ENCODE data around the gene ANKMY1. TPM values are rescaled to one million over a fixed set of nuclear protein-coding genes. Genes with fewer than 3 reads are reported as not detected.

Gene ANKMY1
- total and polyA plus RNA-seq, 9 donors: 5.2 to 10.8 (median 7.7) TPM

DNA sequence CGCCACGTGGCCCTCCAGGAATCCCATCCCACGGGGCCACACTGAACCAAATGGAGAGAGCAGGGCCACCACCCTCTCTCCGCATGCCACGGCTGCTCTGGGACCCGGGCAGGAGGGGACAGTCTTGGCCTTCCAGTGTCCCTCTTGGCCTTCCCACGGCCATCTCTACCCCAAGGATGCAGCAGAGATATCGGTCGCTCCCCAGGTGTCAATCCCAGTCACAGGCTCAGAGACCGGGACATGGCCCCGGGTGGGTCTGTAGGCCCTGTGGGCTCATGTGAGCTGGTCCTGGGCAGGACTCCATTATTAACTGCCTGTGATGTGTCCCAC, 44.0 kb upstream of the ANKMY1 start:
- WGBS (ENCODE audit: insufficient coverage): 90% methylated on average over 11 of the region's 11 CpGs
- H3K4me1 ChIP-seq (ENCODE audit: control insufficient read depth, insufficient read depth, low read length): peaks cover 8% of the 10 kb centered on the region
- H3K4me3 ChIP-seq (ENCODE audit: low read length): no peak overlapping the region
- H3K27me3 ChIP-seq (ENCODE audit: control insufficient read depth, insufficient read depth, low read length): no peaks in the 10 kb centered on the region
- H3K27ac ChIP-seq (ENCODE audit: low read length): no peak overlapping the region
- H3K36me3 ChIP-seq (ENCODE audit: control insufficient read depth, insufficient read depth, low read length): peaks cover 38% of the 10 kb centered on the region
- H3K9me3 ChIP-seq (replicated peaks; ENCODE audit: control insufficient read depth, low read depth, low read length): no peaks in the 10 kb centered on the region
- DNase-seq: no peak

DNA sequence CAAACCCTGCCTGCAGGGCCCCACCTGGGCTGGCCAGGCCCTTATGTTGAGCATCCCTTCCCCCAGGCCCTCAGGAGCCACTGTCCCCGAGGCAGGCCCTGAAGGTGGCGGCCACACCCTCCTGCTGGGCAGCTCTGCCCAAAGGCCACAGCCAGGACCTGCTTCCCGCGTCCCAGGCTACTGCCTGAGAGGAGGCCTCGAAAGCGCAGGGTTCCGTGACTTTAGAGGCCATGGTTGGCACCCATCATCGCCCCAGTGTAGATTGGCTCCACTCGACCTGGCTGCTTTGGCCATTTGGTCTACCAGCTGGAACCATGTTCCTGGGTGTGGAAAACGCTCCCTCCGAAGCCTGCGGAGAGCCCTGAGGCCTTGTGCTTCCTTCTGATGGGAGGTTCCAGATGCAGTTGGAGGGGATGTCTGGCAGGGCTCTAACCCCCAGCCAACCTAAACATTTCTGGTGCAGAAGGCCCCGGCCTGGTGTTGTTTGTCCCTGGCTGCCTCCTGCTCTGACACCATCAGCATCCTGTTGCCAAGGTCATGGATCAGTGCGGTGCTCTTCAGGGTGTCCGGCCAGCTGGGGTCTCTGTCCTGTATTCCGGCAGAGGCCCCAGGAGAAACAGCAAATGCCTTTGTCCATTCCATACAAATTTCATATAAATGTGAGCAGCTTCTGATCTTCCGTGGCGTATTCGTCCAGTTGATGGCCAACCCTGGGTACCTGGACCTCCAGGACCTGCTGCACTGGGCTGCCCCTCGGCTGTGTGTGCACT, 43.5 kb upstream of the ANKMY1 start:
- Histone ChIP-seq H3K4me3 (ENCODE audit: low read length) (no peak overlapping the region), H3K27me3 (ENCODE audit: control insufficient read depth, insufficient read depth, low read length) (no peaks in the 10 kb centered on the region), H3K36me3 (ENCODE audit: control insufficient read depth, insufficient read depth, low read length) (peaks cover 43% of the 10 kb centered on the region), H3K4me1 (ENCODE audit: control insufficient read depth, insufficient read depth, low read length) (peaks cover 8% of the 10 kb centered on the region), H3K27ac (ENCODE audit: low read length) (no peak overlapping the region), H3K9me3 (replicated peaks; ENCODE audit: control insufficient read depth, low read depth, low read length) (no peaks in the 10 kb centered on the region)
- 79% methylated on average over 19 of the region's 20 CpGs for WGBS (ENCODE audit: insufficient coverage)
- no peak for DNase-seq

- WGBS (ENCODE audit: insufficient coverage): 91% methylated on average over 15 of the region's 16 CpGs
- no peaks in the 10 kb centered on the region for H3K27me3 ChIP-seq (ENCODE audit: control insufficient read depth, insufficient read depth, low read length)
- H3K4me3 ChIP-seq (ENCODE audit: low read length): no peak overlapping the region
- no peaks in the 10 kb centered on the region for H3K9me3 ChIP-seq (replicated peaks; ENCODE audit: control insufficient read depth, low read depth, low read length)
- peaks cover 8% of the 10 kb centered on the region for H3K4me1 ChIP-seq (ENCODE audit: control insufficient read depth, insufficient read depth, low read length)
- no peak overlapping the region for H3K27ac ChIP-seq (ENCODE audit: low read length)
- H3K36me3 ChIP-seq (ENCODE audit: control insufficient read depth, insufficient read depth, low read length): peaks cover 49% of the 10 kb centered on the region
- no peak for DNase-seq
Observed at GRCh38 chr2:240600451-240600961, 42.7 kb upstream of the ANKMY1 start.

GRCh38 chr2:240599141-240599583, 41.4 kb upstream of the ANKMY1 start:
- Histone ChIP-seq H3K27me3 (ENCODE audit: control insufficient read depth, insufficient read depth, low read length) (no peaks in the 10 kb centered on the region), H3K9me3 (replicated peaks; ENCODE audit: control insufficient read depth, low read depth, low read length) (no peaks in the 10 kb centered on the region), H3K4me1 (ENCODE audit: control insufficient read depth, insufficient read depth, low read length) (peaks cover 1% of the 10 kb centered on the region), H3K27ac (ENCODE audit: low read length) (no peak overlapping the region), H3K4me3 (ENCODE audit: low read length) (no peak overlapping the region), H3K36me3 (ENCODE audit: control insufficient read depth, insufficient read depth, low read length) (peaks cover 56% of the 10 kb centered on the region)
- DNase-seq: no peak
- 91% methylated on average over 8 of the region's 11 CpGs for WGBS (ENCODE audit: insufficient coverage)

GRCh38 chr2:240598311-240598911, 40.6 kb upstream of the ANKMY1 start:
- DNase-seq: no peak
- H3K27ac ChIP-seq (ENCODE audit: low read length): no peak overlapping the region
- H3K27me3 ChIP-seq (ENCODE audit: control insufficient read depth, insufficient read depth, low read length): no peaks in the 10 kb centered on the region
- WGBS (ENCODE audit: insufficient coverage): 84% methylated on average over 16 of the region's 17 CpGs
- no peak overlapping the region for H3K4me3 ChIP-seq (ENCODE audit: low read length)
- no peaks in the 10 kb centered on the region for H3K4me1 ChIP-seq (ENCODE audit: control insufficient read depth, insufficient read depth, low read length)
- H3K36me3 ChIP-seq (ENCODE audit: control insufficient read depth, insufficient read depth, low read length): peaks cover 60% of the 10 kb centered on the region
- no peaks in the 10 kb centered on the region for H3K9me3 ChIP-seq (replicated peaks; ENCODE audit: control insufficient read depth, low read depth, low read length)

DNA sequence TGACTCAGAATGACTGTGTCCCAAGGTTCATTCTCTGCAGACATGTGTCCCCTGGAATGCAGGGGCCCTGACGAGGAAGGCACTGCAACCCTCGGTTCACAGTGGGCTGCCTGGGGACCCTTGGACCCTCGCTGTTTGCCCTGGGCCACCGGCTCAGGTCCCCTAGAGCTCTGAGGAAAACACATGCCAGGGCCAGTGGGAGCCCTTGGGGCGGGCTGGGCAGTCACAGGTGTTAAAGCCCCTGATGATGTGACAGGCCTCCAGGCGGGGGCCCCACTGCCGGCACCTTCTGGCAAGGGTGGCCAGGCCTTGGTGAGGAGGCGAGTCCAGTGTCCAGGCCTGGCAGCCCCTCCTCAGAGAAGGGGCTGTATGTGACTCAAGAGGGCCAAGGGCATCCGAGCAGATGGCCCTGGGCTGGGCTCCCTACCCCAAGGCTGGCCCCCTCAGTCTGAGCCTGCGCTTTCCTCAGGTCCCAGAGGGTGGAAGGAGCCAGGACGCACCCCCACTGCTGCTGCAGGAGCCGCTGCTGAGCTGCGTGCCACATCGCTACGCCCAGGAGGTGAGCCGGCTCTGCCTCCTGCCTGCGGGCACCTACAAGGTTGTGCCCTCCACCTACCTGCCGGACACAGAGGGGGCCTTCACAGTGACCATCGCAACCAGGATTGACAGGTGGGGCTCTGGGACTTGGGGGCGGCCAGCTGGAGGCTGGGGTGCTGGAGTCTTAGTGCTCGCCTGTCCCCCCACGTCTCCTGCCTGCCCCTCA, 39.8 kb upstream of the ANKMY1 start:
- peaks cover 61% of the 10 kb centered on the region for H3K36me3 ChIP-seq (ENCODE audit: control insufficient read depth, insufficient read depth, low read length)
- WGBS (ENCODE audit: insufficient coverage): 86% methylated on average over 19 of the region's 22 CpGs

GRCh38 chr2:240597054-240597418, 39.2 kb upstream of the ANKMY1 start:
- no peaks in the 10 kb centered on the region for H3K27me3 ChIP-seq (ENCODE audit: control insufficient read depth, insufficient read depth, low read length)
- H3K9me3 ChIP-seq (replicated peaks; ENCODE audit: control insufficient read depth, low read depth, low read length): no peaks in the 10 kb centered on the region
- WGBS (ENCODE audit: insufficient coverage): 82% methylated on average over 6 of the region's 10 CpGs
- no peak overlapping the region for H3K27ac ChIP-seq (ENCODE audit: low read length)
- DNase-seq: no peak
- H3K4me1 ChIP-seq (ENCODE audit: control insufficient read depth, insufficient read depth, low read length): no peaks in the 10 kb centered on the region
- peaks cover 67% of the 10 kb centered on the region for H3K36me3 ChIP-seq (ENCODE audit: control insufficient read depth, insufficient read depth, low read length)
- no peak overlapping the region for H3K4me3 ChIP-seq (ENCODE audit: low read length)

More for the DNA sequence above, 39.8 kb upstream of the ANKMY1 start:
- Histone ChIP-seq H3K27me3 (ENCODE audit: control insufficient read depth, insufficient read depth, low read length) (no peaks in the 10 kb centered on the region), H3K4me3 (ENCODE audit: low read length) (no peak overlapping the region), H3K4me1 (ENCODE audit: control insufficient read depth, insufficient read depth, low read length) (no peaks in the 10 kb centered on the region), H3K27ac (ENCODE audit: low read length) (no peak overlapping the region), H3K9me3 (replicated peaks; ENCODE audit: control insufficient read depth, low read depth, low read length) (no peaks in the 10 kb centered on the region)
- DNase-seq: no peak

DNA sequence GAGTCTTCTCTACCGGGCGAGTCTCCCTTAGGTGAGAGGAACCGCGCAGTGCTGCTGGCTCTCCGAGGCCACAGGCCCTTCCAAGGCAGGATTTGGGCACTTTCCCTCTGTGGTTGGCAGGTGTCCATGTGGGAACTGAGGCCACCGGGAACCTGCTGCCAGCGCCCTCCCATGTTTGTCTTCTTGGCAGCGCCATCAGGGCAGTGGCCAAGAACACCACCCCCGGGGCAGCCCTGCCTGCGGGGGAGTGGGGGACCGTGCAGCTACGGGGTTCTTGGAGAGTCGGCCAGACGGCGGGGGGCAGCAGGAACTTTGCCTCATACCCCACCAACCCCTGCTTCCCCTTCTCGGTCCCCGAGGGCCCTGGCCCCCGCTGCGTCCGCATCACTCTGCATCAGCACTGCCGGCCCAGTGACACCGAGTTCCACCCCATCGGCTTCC, 38.7 kb upstream of the ANKMY1 start:
- H3K4me3 ChIP-seq (ENCODE audit: low read length): no peak overlapping the region
- H3K27me3 ChIP-seq (ENCODE audit: control insufficient read depth, insufficient read depth, low read length): no peaks in the 10 kb centered on the region
- no peaks in the 10 kb centered on the region for H3K4me1 ChIP-seq (ENCODE audit: control insufficient read depth, insufficient read depth, low read length)
- DNase-seq: no peak
- H3K36me3 ChIP-seq (ENCODE audit: control insufficient read depth, insufficient read depth, low read length): peaks cover 72% of the 10 kb centered on the region
- no peaks in the 10 kb centered on the region for H3K9me3 ChIP-seq (replicated peaks; ENCODE audit: control insufficient read depth, low read depth, low read length)
- H3K27ac ChIP-seq (ENCODE audit: low read length): no peak overlapping the region
- 78% methylated on average over 15 of the region's 23 CpGs for WGBS (ENCODE audit: insufficient coverage)

GRCh38 chr2:240596080-240596460, 38.3 kb upstream of the ANKMY1 start:
- Histone ChIP-seq H3K36me3 (ENCODE audit: control insufficient read depth, insufficient read depth, low read length) (peaks cover 73% of the 10 kb centered on the region), H3K27me3 (ENCODE audit: control insufficient read depth, insufficient read depth, low read length) (no peaks in the 10 kb centered on the region), H3K27ac (ENCODE audit: low read length) (no peak overlapping the region), H3K9me3 (replicated peaks; ENCODE audit: control insufficient read depth, low read depth, low read length) (no peaks in the 10 kb centered on the region), H3K4me3 (ENCODE audit: low read length) (no peak overlapping the region), H3K4me1 (ENCODE audit: control insufficient read depth, insufficient read depth, low read length) (no peaks in the 10 kb centered on the region)
- DNase-seq: no peak
- WGBS (ENCODE audit: insufficient coverage): 92% methylated on average over 17 of the region's 17 CpGs
